ENCODE measurements around the gene NAPG. TPM values are rescaled to one million over a fixed set of nuclear protein-coding genes. Genes with fewer than 3 reads are reported as not detected.
"Not testable (repeated sequence)": the region's sequence is repeated elsewhere in the genome, so short reads cannot be mapped to it uniquely, and the experiment has no call there.

NAPG gene
- total and polyA plus RNA-seq, 12 donors: 14.3 to 49.9 (median 36.1) TPM

DNA sequence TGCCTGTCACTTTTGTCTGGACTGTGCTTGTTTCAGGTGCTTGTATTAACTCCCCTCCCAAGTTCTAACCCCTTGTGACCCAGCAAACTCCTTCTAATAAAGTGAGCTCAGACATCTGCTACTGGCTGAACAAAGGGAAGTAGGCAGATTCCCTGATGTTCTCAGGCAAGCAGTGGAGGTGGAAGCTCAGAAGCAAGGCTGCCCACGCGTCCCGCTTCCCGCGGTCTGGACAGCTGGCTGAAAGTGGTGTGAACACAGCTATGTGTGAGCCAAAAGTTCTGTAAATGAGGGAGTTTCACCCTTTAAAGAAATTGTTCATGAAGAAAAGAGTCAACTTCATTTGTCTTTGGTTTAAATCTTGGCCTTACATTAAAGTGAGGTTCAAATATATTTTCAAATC lies 40.0 kb downstream of the NAPG start:
- intact Hi-C loops (cut with DNase I): loop anchor here in 3 of 10 donors (10.0 kb wide), 2 partner anchors 589 to 989 kb away; no protein-coding TSS in a partner anchor
- TF ChIP-seq, protein P1, sequence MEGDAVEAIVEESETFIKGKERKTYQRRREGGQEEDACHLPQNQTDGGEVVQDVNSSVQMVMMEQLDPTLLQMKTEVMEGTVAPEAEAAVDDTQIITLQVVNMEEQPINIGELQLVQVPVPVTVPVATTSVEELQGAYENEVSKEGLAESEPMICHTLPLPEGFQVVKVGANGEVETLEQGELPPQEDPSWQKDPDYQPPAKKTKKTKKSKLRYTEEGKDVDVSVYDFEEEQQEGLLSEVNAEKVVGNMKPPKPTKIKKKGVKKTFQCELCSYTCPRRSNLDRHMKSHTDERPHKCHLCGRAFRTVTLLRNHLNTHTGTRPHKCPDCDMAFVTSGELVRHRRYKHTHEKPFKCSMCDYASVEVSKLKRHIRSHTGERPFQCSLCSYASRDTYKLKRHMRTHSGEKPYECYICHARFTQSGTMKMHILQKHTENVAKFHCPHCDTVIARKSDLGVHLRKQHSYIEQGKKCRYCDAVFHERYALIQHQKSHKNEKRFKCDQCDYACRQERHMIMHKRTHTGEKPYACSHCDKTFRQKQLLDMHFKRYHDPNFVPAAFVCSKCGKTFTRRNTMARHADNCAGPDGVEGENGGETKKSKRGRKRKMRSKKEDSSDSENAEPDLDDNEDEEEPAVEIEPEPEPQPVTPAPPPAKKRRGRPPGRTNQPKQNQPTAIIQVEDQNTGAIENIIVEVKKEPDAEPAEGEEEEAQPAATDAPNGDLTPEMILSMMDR (IDR thresholded peaks at IDR 0.05): no peak

DNA sequence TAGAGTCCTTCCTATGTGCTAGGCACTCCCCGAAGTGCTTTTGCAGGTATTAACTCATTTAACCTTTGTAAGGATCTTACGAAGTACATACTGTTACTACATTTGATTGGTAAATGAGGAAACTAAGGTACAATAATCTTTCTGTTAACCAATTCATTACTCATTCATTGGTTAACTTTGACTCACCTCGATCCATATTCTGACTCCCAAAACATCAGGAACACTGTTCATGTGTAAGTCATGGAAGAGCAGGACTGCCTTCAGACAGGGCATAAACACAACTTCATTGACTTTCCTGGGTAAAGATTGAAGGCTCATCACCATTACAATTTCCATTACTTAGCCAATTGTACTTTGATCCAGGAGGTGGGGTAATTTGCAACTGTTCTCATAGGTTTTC lies 40.6 kb downstream of the NAPG start:
- no peak for DNase-seq
- H3K4me1 ChIP-seq: peaks cover 0 to 5% (median 0%) of the 10 kb centered on the region in 9 donors
- no peak for ATAC-seq
- TF ChIP-seq, protein P1 (IDR thresholded peaks at IDR 0.05): no peak
- H3K36me3 ChIP-seq: no peaks in the 10 kb centered on the region
- H3K9me3 ChIP-seq: peaks cover 0 to 3% (median 0%) of the 10 kb centered on the region in 11 donors
- H3K27me3 ChIP-seq: no peaks in the 10 kb centered on the region
- 92 to 97% methylated on average over 3 of the region's 3 CpGs for WGBS, 2 donors
- no peak overlapping the region for H3K4me3 ChIP-seq
- no peak overlapping the region for H3K27ac ChIP-seq
- intact Hi-C loops (cut with DNase I): loop anchor here in 3 of 10 donors (10.0 kb wide), 2 partner anchors 588 to 988 kb away; no protein-coding TSS in a partner anchor

More for the DNA sequence above, 40.0 kb downstream of the NAPG start:
- peaks cover 0 to 6% (median 0%) of the 10 kb centered on the region in 9 donors for H3K4me1 ChIP-seq
- H3K36me3 ChIP-seq: no peaks in the 10 kb centered on the region
- ATAC-seq (no peak), DNase-seq (no peak)
- 53 to 61% methylated on average over 5 of the region's 5 CpGs for WGBS, 2 donors
- H3K27ac ChIP-seq: no peak overlapping the region
- peaks cover 0 to 3% (median 0%) of the 10 kb centered on the region in 11 donors for H3K9me3 ChIP-seq
- H3K27me3 ChIP-seq: no peaks in the 10 kb centered on the region
- no peak overlapping the region for H3K4me3 ChIP-seq

DNA sequence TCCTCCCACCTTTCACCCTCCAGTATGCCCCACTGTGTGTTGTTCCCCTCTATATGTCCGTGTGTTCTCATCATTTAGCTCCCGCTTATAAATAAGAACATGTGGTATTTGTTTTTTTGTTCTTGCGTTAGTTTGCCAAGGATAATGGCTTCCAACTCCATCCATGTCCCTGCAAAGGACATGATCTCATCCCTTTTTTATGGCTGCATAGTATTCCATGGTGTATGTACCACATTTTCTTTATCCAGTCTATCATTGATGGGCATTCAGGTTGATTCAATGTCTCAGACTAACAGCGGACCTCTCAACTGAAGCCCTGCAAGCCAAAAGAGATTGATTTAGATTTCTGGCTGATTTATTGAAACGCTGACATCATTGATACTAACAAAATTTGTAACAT lies 44.1 kb downstream of the NAPG start:
- not testable (repeated sequence) for H3K4me1 ChIP-seq, DNase-seq, H3K36me3 ChIP-seq, H3K27ac ChIP-seq, H3K4me3 ChIP-seq, H3K9me3 ChIP-seq, H3K27me3 ChIP-seq, ATAC-seq
- 85 to 87% methylated on average over 5 of the region's 5 CpGs for WGBS, 2 donors
- intact Hi-C loops (cut with DNase I): loop anchor here in 3 of 10 donors (10.0 kb wide), 2 partner anchors 585 to 985 kb away; no protein-coding TSS in a partner anchor

DNA sequence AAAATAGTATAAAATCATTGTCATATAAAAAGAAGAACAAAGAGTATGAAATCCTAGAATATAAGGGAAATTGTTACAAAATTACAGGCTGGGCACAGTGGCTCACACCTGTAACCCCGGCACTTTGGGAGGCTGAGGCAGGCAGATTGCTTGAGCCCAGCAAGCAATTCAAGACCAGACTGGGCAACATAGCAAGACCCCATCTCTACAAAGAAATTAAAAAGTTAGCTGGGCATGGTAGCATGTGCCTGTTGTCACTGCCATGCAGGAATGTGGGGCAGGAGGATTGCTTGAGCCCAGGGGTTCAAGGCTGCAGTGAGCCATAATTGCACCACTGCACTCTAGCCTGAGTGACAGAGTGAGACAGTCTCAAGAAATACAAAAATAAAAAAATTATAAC lies 44.8 kb downstream of the NAPG start:
- Histone ChIP-seq H3K9me3 (peaks cover 0 to 3% (median 0%) of the 10 kb centered on the region in 11 donors), H3K27me3 (no peaks in the 10 kb centered on the region), H3K27ac (no peak overlapping the region), H3K36me3 (no peaks in the 10 kb centered on the region), H3K4me1 (no peaks in the 10 kb centered on the region), H3K4me3 (no peak overlapping the region)
- intact Hi-C loops (cut with DNase I): no loop called here
- DNase-seq (no peak), ATAC-seq (no peak)
- WGBS, 2 donors: 95 to 97% methylated on average over 1 of the region's 1 CpG
- TF ChIP-seq, protein P1 (IDR thresholded peaks at IDR 0.05): no peak

DNA sequence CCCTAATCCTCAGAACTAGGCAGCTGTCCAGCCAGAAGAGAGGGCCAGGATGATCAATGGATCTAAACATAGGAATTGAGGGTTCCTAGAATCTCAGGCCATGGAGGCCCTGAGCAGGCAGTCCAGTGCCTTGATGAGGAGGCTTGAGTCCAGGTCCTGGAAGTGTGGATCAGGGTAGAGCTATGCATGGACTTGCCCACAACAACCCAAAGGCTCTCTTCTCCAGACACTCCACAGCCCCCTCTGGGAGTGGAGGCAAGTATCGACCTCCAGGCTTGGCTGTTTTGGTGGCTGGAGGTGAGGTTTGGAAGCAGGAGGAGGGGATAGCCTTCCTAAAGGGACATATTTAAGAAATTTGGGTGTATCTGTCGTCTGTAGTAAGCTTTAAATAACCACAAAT lies 45.7 kb downstream of the NAPG start:
- no peak for ATAC-seq

DNA sequence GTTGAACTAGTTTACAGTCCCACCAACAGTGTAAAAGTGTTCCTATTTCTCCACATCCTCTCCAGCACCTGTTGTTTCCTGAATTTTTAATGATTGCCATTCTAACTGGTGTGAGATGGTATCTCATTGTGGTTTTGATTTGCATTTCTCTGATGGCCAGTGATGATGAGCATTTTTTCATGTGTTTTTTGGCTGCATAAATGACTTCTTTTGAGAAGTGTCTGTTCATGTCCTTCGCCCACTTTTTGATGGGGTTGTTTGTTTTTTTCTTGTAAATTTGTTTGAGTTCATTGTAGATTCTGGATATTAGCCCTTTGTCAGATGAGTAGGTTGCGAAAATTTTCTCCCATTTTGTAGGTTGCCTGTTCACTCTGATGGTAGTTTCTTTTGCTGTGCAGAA lies 47.4 kb downstream of the NAPG start:
- H3K9me3 ChIP-seq; H3K36me3 ChIP-seq; H3K4me3 ChIP-seq; H3K27ac ChIP-seq; H3K27me3 ChIP-seq; H3K4me1 ChIP-seq; DNase-seq; intact Hi-C loops (cut with DNase I); ATAC-seq: not testable (repeated sequence)
- 100% methylated on average over 1 of the region's 2 CpGs; no CpG with 5 or more reads in 1 of the 2 donors for WGBS, 2 donors

More for the DNA sequence above, 45.7 kb downstream of the NAPG start:
- Histone ChIP-seq H3K27me3 (no peaks in the 10 kb centered on the region), H3K27ac (no peak overlapping the region), H3K36me3 (no peaks in the 10 kb centered on the region), H3K4me1 (no peaks in the 10 kb centered on the region), H3K9me3 (peaks cover 0 to 3% (median 0%) of the 10 kb centered on the region in 11 donors), H3K4me3 (no peak overlapping the region)
- TF ChIP-seq, protein P1 (IDR thresholded peaks at IDR 0.05): no peak
- WGBS, 2 donors: 57 to 66% methylated on average over 2 of the region's 2 CpGs
- intact Hi-C loops (cut with DNase I): no loop called here
- no peak for DNase-seq

DNA sequence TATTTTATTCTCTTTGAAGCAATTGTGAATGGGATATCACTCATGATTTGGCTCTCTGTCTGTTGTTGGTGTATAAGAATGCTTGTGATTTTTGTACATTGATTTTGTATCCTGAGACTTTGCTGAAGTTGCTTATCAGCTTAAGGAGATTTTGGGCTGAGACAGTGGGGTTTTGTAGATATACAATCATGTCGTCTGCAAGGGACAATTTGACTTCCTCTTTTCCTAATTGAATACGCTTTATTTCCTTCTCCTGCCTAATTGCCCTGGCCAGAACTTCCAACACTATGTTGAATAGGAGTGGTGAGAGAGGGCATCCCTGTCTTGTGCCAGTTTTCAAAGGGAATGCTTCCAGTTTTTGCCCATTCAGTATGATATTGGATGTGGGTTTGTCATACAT lies 48.6 kb downstream of the NAPG start:
- H3K4me3 ChIP-seq; H3K9me3 ChIP-seq; H3K36me3 ChIP-seq; DNase-seq; H3K4me1 ChIP-seq; intact Hi-C loops (cut with DNase I); H3K27me3 ChIP-seq; ATAC-seq; H3K27ac ChIP-seq: not testable (repeated sequence)
- WGBS, 2 donors: 65 to 68% methylated on average over 2 of the region's 2 CpGs

Data from heart right ventricle (tissue), 16 donors.